ENCODE measurements around the gene DTNBP1.

Gene DTNBP1

GRCh38 chr6:15523679-15524630 is 138.9 kb downstream of the DTNBP1 start:
- CTCF ChIA-PET = no interaction called here
- Histone ChIP-seq H3K4me3 (ENCODE audit: low read depth, low read length) (no peak overlapping the region), H3K27ac (ENCODE audit: extremely low read depth, low read depth, low read length) (no peak overlapping the region), H3K9me3 (ENCODE audit: control insufficient read depth, insufficient read depth, low read depth, low read length) (no peaks in the 10 kb centered on the region), H3K4me1 (ENCODE audit: control insufficient read depth, insufficient read depth, low read length) (no peaks in the 10 kb centered on the region), H3K36me3 (ENCODE audit: control insufficient read depth in 2 of 2, insufficient read depth in 1 of 2, low read length in 2 of 2) (peaks cover 15 to 73% of the 10 kb centered on the region in 2 experiments; a peak in 2 of 3 replicates)
- TF ChIP-seq ZNF776 (tag by site-specific recombination; IDR thresholded peaks at IDR 0.05; ENCODE audit: borderline replicate concordance) (no peak), ZNF132 (tag by site-specific recombination; IDR thresholded peaks at IDR 0.05; ENCODE audit: borderline replicate concordance) (no peak), ATF2 (tag by site-specific recombination; IDR thresholded peaks at IDR 0.05; ENCODE audit: low read depth) (no peak), ZNF560 (tag by site-specific recombination; IDR thresholded peaks at IDR 0.05; ENCODE audit: borderline replicate concordance) (no peak), OSR2 (tag by site-specific recombination; IDR thresholded peaks at IDR 0.05) (no peak), ZBTB21 (tag by site-specific recombination; IDR thresholded peaks at IDR 0.05) (no peak), ZNF24 (tag by site-specific recombination; IDR thresholded peaks at IDR 0.05) (no peak), ZNF530 (tag by site-specific recombination; IDR thresholded peaks at IDR 0.05; ENCODE audit: low read depth) (no peak), ZNF155 (tag by site-specific recombination; IDR thresholded peaks at IDR 0.05) (no peak), ZNF18 (tag by site-specific recombination; IDR thresholded peaks at IDR 0.05) (no peak), ZBTB7A (tag by site-specific recombination; IDR thresholded peaks at IDR 0.05; ENCODE audit: low read depth) (no peak), ZNF26 (tag by site-specific recombination; IDR thresholded peaks at IDR 0.05) (no peak), ZNF596 (tag by site-specific recombination; IDR thresholded peaks at IDR 0.05) (no peak), ZSCAN30 (tag by site-specific recombination; IDR thresholded peaks at IDR 0.05) (no peak), ZNF19 (tag by site-specific recombination; IDR thresholded peaks at IDR 0.05; ENCODE audit: low read depth) (no peak)
- POLR2A ChIA-PET = no interaction called here

GRCh38 chr6:15522856-15523529 is 139.8 kb downstream of the DTNBP1 start:
- POLR2A ChIA-PET = no interaction called here
- Histone ChIP-seq H3K4me1 (ENCODE audit: control insufficient read depth, insufficient read depth, low read length) (no peaks in the 10 kb centered on the region), H3K36me3 (ENCODE audit: control insufficient read depth in 2 of 2, insufficient read depth in 1 of 2, low read length in 2 of 2) (peaks cover 18 to 75% of the 10 kb centered on the region in 2 experiments)
- no peak for TF ChIP-seq ZNF610 (tag by site-specific recombination; IDR thresholded peaks at IDR 0.05; ENCODE audit: borderline replicate concordance)
- no peak for TF ChIP-seq EGR2 (tag by site-specific recombination; IDR thresholded peaks at IDR 0.05; ENCODE audit: low read depth)
- no peak for TF ChIP-seq ZNF639 (tag by site-specific recombination; IDR thresholded peaks at IDR 0.05)
- TF ChIP-seq ATF2 (tag by site-specific recombination; IDR thresholded peaks at IDR 0.05; ENCODE audit: low read depth) = no peak
- TF ChIP-seq ZNF510 (tag by site-specific recombination; IDR thresholded peaks at IDR 0.05; ENCODE audit: insufficient replicate concordance) = no peak
- TF ChIP-seq ZFHX2 (tag by site-specific recombination; conservative IDR thresholded peaks at IDR 0.05) = no peak
- no peak for TF ChIP-seq ZNF404 (tag by site-specific recombination; IDR thresholded peaks at IDR 0.05)
- no peak for TF ChIP-seq HOXA7 (CRISPR knock-in tag; IDR thresholded peaks at IDR 0.05; ENCODE audit: borderline replicate concordance)
- no peak for TF ChIP-seq ZNF157 (tag by site-specific recombination; IDR thresholded peaks at IDR 0.05)
- TF ChIP-seq IKZF3 (tag by site-specific recombination; IDR thresholded peaks at IDR 0.05) = no peak
- TF ChIP-seq ZNF433 (tag by site-specific recombination; IDR thresholded peaks at IDR 0.05; ENCODE audit: low read depth) = no peak
- TF ChIP-seq ZNF530 (tag by site-specific recombination; IDR thresholded peaks at IDR 0.05; ENCODE audit: low read depth) = no peak
- TF ChIP-seq ZNF341 (tag by site-specific recombination; IDR thresholded peaks at IDR 0.05; ENCODE audit: low read depth) = no peak

More at GRCh38 chr6:15522856-15523529, 139.8 kb downstream of the DTNBP1 start:
- Histone ChIP-seq H3K4me3 (ENCODE audit: low read depth, low read length) (no peak overlapping the region), H3K27ac (ENCODE audit: extremely low read depth, low read depth, low read length) (no peak overlapping the region), H3K9me3 (ENCODE audit: control insufficient read depth, insufficient read depth, low read depth, low read length) (no peaks in the 10 kb centered on the region)
- CTCF ChIA-PET = no interaction called here

All from HEK293 (cell line).